SK-N-SH (cell line): Measurements from ENCODE around the gene KMT2C. TPM values are rescaled to one million over a fixed set of nuclear protein-coding genes. Genes with fewer than 3 reads are reported as not detected.

Experiments
- CTCF ChIA-PET: fragments of 300-600, 350-600 bp; formaldehyde crosslinking; extraction: SDS; loops from one replicate; lab custom pipeline; 2021; lab: Yijun Ruan, JAX
- POLR2A ChIA-PET: fragments of 350-600 bp; sonication (Branson Sonifier 250); formaldehyde crosslinking; extraction: SDS; loops from one replicate; lab custom pipeline; 2020; ENCODE audit warnings: antibody characterized with exemption, inconsistent platforms; lab: Yijun Ruan, JAX
- DNase-seq: peaks from one replicate; pipeline ENCODE4 v3.0.0; 2012
- H2AFZ ChIP-seq: fragments of 200-600 bp; sonication (generic); 2 replicates; pipeline ENCODE4 v1.8.1; 2016; ENCODE audit warnings: antibody characterized with exemption, mild to moderate bottlenecking, low read depth
- H3F3A ChIP-seq: fragments of 200-600 bp; sonication (generic); replicated peaks from 2 replicates; pipeline ENCODE3; 2016; ENCODE audit warnings: antibody characterized with exemption, mild to moderate bottlenecking; ENCODE audit not compliant: insufficient read depth
- H3K27ac ChIP-seq, 2 experiments: fragments of 200-500 bp in 1 of 2; fragments of 200-600 bp in 1 of 2; sonication (Bioruptor generic) in 1 of 2; sonication (generic), shearing (Covaris generic) in 1 of 2; 2 replicates each; pipeline versions ENCODE4 v1.5.1 to v1.6.1; 2014 to 2016; ENCODE audit warnings: low read depth in 2 of 2, inconsistent platforms in 1 of 2, low read length in 1 of 2, mild to moderate bottlenecking in 1 of 2, mixed read lengths in 1 of 2
- H3K27me3 ChIP-seq: fragments of 200-600 bp; sonication (generic), shearing (Covaris generic); 2 replicates; pipeline ENCODE4 v1.6.1; 2016; ENCODE audit warnings: mixed run types; ENCODE audit not compliant: insufficient read depth
- H3K36me3 ChIP-seq, 2 experiments: fragments of 200-500 bp in 1 of 2; fragments of 200-600 bp in 1 of 2; sonication (Bioruptor generic) in 1 of 2; sonication (generic) in 1 of 2; replicated peaks in 1 of 2; 2 replicates each; pipeline versions ENCODE3 to v1.5.1; 2014 to 2016; ENCODE audit warnings: low read length in 1 of 2, mild to moderate bottlenecking in 1 of 2; ENCODE audit not compliant: insufficient read depth in 2 of 2, control insufficient read depth in 1 of 2
- H3K4me1 ChIP-seq, 2 experiments: fragments of 200-500 bp in 1 of 2; fragments of 200-600 bp in 1 of 2; sonication (Bioruptor generic) in 1 of 2; sonication (generic), shearing (Covaris generic) in 1 of 2; 2 replicates each; pipeline versions ENCODE4 v1.5.1 to v1.6.1; 2014 to 2016; ENCODE audit warnings: low read depth in 1 of 2, low read length in 1 of 2, mixed run types in 1 of 2; ENCODE audit not compliant: insufficient read depth in 2 of 2, control insufficient read depth in 1 of 2
- H3K4me2 ChIP-seq: fragments of 200-600 bp; sonication (generic), shearing (Covaris generic); 2 replicates; pipeline ENCODE4 v1.6.1; 2017; ENCODE audit warnings: mixed run types
- H3K4me3 ChIP-seq, 2 experiments: fragments of 200-500 bp in 1 of 2; fragments of 200-600 bp in 1 of 2; sonication (Bioruptor generic) in 1 of 2; sonication (generic), shearing (Covaris generic) in 1 of 2; 2 replicates each; pipeline versions ENCODE4 v1.5.1 to v1.8.1; 2014 to 2016; ENCODE audit warnings: low read depth in 2 of 2, inconsistent platforms in 1 of 2, low read length in 1 of 2, mild to moderate bottlenecking in 1 of 2, mixed read lengths in 1 of 2, moderate library complexity in 1 of 2
- H3K79me2 ChIP-seq: fragments of 200-600 bp; sonication (generic); 2 replicates; pipeline ENCODE4 v1.8.1; 2017; ENCODE audit warnings: mild to moderate bottlenecking; ENCODE audit not compliant: insufficient read depth
- H3K9ac ChIP-seq: fragments of 200-600 bp; sonication (generic); 2 replicates; pipeline ENCODE4 v1.6.1; 2017; ENCODE audit warnings: mixed run types
- H3K9me2 ChIP-seq: fragments of 200-600 bp; sonication (generic); 2 replicates; pipeline ENCODE4 v1.6.1; 2017; ENCODE audit warnings: mixed run types
- H3K9me3 ChIP-seq: fragments of 200-600 bp; sonication (generic); 2 replicates; pipeline ENCODE4 v1.6.1; 2017; ENCODE audit warnings: mixed run types, mild to moderate bottlenecking, moderate library complexity
- H4K20me1 ChIP-seq: fragments of 200-600 bp; sonication (generic); 2 replicates; pipeline ENCODE4 v1.6.1; 2017; ENCODE audit warnings: mild to moderate bottlenecking, mixed run types; ENCODE audit not compliant: insufficient read depth
- EP300 ChIP-seq, 2 experiments: IDR thresholded peaks; 2 replicates each; pipeline versions ENCODE4 v1.4.0 to v1.6.1; 2012; ENCODE audit warnings: borderline replicate concordance in 1 of 2, low read depth in 1 of 2, low read length in 1 of 2
- GATA2 ChIP-seq: sonication (generic); formaldehyde crosslinking; IDR thresholded peaks from 2 replicates; pipeline ENCODE4 v1.5.0; 2020; ENCODE audit warnings: mild to moderate bottlenecking, missing genetic modification reagents
- JUND ChIP-seq: IDR thresholded peaks from 2 replicates; pipeline ENCODE4 v1.4.0; 2012
- MXI1 ChIP-seq: IDR thresholded peaks from 2 replicates; pipeline ENCODE4 v1.6.1; 2012; ENCODE audit warnings: mild to moderate bottlenecking, low read depth, low read length, improper control_type of control experiment
- NRF1 ChIP-seq: IDR thresholded peaks from 2 replicates; pipeline ENCODE4 v1.6.1; 2012; ENCODE audit warnings: low read depth, mild to moderate bottlenecking, low read length
- WGBS: methylation state at CpG from one replicate; pipeline ENCODE4 v1.1.6; 2017; ENCODE audit warnings: low lambda C conversion rate; 5-methylcytosine and 5-hydroxymethylcytosine counted together
- polyA plus RNA-seq, 3 experiments: library from polyadenylated mRNA; depleted of rRNA; stranded (reverse); fragments of >200 nt; gene quantifications; 2 replicates each; pipeline ENCODE4 v1.2.3, GENCODE V29; 2012
- TF ChIP-seq, protein P1 (sequence below): fragments of 150-350 bp; IDR thresholded peaks from 2 replicates; pipeline ENCODE4 v1.6.1; 2016; ENCODE audit warnings: mild to moderate bottlenecking, low read depth, low read length
- TF ChIP-seq, protein P2 (sequence below): fragments of 150-350 bp; IDR thresholded peaks from 2 replicates; pipeline ENCODE4 v1.6.1; 2017; ENCODE audit warnings: antibody characterized with exemption, low read length, low read depth, borderline replicate concordance
- TF ChIP-seq, protein P3 (sequence below): IDR thresholded peaks from 2 replicates; pipeline ENCODE4 v1.6.1; 2012; ENCODE audit warnings: mild to moderate bottlenecking, low read depth, low read length, moderate library complexity

Gene KMT2C
- polyA plus RNA-seq, 1 of the 3 experiments (the other 2 are of a cell fraction): 8.0 TPM

DNA sequence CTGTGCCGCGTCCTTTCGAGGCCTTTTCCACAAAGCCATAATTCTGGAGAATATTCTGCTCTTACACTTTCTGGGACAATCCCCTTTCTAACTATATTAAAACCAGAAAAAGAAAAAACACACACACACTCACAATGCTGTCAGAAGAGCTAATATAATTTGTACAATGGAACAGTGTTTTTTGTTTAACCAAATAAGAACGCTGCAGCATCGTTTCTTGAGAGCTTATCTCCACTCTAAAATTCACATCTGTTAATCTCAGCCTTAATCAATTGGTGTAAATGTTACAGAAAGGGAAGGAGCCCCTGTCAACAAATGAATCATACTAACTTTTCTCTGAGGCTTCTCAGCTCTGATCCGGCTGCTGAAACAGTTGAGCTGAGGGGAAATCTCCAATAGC lies 286.4 kb downstream of the KMT2C start (continued):
- TF ChIP-seq, protein P1, sequence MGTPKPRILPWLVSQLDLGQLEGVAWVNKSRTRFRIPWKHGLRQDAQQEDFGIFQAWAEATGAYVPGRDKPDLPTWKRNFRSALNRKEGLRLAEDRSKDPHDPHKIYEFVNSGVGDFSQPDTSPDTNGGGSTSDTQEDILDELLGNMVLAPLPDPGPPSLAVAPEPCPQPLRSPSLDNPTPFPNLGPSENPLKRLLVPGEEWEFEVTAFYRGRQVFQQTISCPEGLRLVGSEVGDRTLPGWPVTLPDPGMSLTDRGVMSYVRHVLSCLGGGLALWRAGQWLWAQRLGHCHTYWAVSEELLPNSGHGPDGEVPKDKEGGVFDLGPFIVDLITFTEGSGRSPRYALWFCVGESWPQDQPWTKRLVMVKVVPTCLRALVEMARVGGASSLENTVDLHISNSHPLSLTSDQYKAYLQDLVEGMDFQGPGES: no peak
- TF ChIP-seq EP300 (IDR thresholded peaks at IDR 0.05; ENCODE audit: borderline replicate concordance in 1 of 2, low read depth in 1 of 2, low read length in 1 of 2) (peak in 1 of 2 experiments; percentile 39; a peak in 1 of 4 replicates), JUND (no peak), GATA2 (CRISPR knock-in tag) (peak; percentile 55), MXI1 (0 out of 2 replicates have a peak, but pooled peaks have one; percentile 15)
- TF ChIP-seq, protein P2, sequence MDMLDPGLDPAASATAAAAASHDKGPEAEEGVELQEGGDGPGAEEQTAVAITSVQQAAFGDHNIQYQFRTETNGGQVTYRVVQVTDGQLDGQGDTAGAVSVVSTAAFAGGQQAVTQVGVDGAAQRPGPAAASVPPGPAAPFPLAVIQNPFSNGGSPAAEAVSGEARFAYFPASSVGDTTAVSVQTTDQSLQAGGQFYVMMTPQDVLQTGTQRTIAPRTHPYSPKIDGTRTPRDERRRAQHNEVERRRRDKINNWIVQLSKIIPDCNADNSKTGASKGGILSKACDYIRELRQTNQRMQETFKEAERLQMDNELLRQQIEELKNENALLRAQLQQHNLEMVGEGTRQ: no peak

DNA sequence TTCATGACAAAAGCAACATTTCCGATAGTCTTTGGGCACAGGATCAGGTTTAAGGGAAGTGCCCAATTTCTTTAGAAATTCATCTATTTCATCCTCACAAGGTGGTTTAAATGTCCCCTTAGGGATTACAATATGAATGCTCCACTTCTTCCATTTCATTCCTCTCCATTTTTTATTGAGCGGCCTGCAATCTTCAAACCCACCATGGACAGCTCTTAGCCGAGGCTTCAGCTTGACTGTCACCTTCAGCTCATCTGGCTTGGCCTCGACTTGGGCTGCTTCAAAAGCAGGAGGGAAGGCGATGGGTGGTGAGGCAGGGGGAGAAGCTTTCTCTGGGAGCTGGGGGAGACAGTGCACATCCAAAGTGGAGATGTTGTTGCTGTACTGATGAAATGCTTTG lies 287.1 kb downstream of the KMT2C start:
- CTCF ChIA-PET: interaction anchor here (1.0 to 1.5 kb wide), 5 partner anchors 8 to 558 kb away, joined by 4 to 5 read pairs (median 4); no protein-coding TSS in a partner anchor
- Histone ChIP-seq H2AFZ (no peak overlapping the region), H3K27me3 (no peaks in the 10 kb centered on the region), H3K9me3 (no peaks in the 10 kb centered on the region)
- no peak for TF ChIP-seq NRF1
- TF ChIP-seq, protein P3, sequence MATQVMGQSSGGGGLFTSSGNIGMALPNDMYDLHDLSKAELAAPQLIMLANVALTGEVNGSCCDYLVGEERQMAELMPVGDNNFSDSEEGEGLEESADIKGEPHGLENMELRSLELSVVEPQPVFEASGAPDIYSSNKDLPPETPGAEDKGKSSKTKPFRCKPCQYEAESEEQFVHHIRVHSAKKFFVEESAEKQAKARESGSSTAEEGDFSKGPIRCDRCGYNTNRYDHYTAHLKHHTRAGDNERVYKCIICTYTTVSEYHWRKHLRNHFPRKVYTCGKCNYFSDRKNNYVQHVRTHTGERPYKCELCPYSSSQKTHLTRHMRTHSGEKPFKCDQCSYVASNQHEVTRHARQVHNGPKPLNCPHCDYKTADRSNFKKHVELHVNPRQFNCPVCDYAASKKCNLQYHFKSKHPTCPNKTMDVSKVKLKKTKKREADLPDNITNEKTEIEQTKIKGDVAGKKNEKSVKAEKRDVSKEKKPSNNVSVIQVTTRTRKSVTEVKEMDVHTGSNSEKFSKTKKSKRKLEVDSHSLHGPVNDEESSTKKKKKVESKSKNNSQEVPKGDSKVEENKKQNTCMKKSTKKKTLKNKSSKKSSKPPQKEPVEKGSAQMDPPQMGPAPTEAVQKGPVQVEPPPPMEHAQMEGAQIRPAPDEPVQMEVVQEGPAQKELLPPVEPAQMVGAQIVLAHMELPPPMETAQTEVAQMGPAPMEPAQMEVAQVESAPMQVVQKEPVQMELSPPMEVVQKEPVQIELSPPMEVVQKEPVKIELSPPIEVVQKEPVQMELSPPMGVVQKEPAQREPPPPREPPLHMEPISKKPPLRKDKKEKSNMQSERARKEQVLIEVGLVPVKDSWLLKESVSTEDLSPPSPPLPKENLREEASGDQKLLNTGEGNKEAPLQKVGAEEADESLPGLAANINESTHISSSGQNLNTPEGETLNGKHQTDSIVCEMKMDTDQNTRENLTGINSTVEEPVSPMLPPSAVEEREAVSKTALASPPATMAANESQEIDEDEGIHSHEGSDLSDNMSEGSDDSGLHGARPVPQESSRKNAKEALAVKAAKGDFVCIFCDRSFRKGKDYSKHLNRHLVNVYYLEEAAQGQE: peak; percentile 75; the same call in 1 of the 2 replicates
- TF ChIP-seq, protein P1: no peak
- TF ChIP-seq, all 33 proteins: peak for 1
- H3K27ac ChIP-seq: no peak overlapping the region
- H3F3A ChIP-seq: peaks cover 23% of the 10 kb centered on the region
- H3K4me2 ChIP-seq: no peak overlapping the region
- no peak overlapping the region for H3K9ac ChIP-seq
- peaks cover 47% of the 10 kb centered on the region for H4K20me1 ChIP-seq
- no peaks in the 10 kb centered on the region for H3K9me2 ChIP-seq
- no peak for DNase-seq
- WGBS: 94% methylated on average over 5 of the region's 5 CpGs
- peaks cover 84 to 96% of the 10 kb centered on the region in 2 experiments for H3K36me3 ChIP-seq
- H3K4me3 ChIP-seq: no peak overlapping the region
- peaks cover 12 to 13% of the 10 kb centered on the region in 2 experiments for H3K4me1 ChIP-seq
- H3K79me2 ChIP-seq: no peaks in the 10 kb centered on the region
- POLR2A ChIA-PET: interaction anchor here (1.3 kb wide), 1 partner anchor 123 kb away, joined by 3 read pairs; no protein-coding TSS in a partner anchor
